ENCODE results near the gene UBE3D. TPM values are rescaled to one million over a fixed set of nuclear protein-coding genes. Genes with fewer than 3 reads are reported as not detected.
"Not testable (repeated sequence)": the region's sequence is repeated elsewhere in the genome, so short reads cannot be mapped to it uniquely, and the experiment has no call there.

The UBE3D gene
- total RNA-seq, 2 experiments from 2014 or later = 6.7 to 7.6 TPM

DNA sequence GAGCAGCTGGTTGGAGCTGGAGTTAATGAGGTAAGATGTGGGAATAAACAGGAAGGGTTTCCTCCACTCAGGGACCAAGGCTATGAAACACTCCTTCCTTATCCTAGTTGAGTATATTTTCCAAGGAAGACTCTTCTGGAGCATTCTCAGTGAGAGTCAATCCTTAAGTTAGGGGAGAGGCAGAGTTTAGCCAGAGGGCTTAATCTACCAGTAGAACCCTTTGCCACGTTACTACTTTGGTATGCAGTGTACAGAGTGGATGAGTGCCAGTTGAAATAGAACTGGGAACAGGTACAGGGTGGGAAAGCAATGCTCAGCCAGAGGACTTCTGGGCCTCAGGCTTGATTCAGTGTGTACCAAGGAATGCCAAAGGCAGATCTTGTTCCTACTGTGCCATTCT, 114.3 kb downstream of the UBE3D start:
- intact Hi-C loops (cut with micrococcal nuclease) = no loop called here
- Mint-ChIP-seq H3K27ac (no peak overlapping the region), H3K36me3 (ENCODE audit: low read depth) (peaks cover 54% of the 10 kb centered on the region), H3K4me1 (ENCODE audit: low read depth) (peaks cover 5% of the 10 kb centered on the region), H3K27me3 (no peaks in the 10 kb centered on the region), H3K4me3 (no peak overlapping the region), H3K9me3 (peaks cover 8% of the 10 kb centered on the region)
- ChIA-PET CTCF (no interaction called here), POLR2A (no interaction called here)
- ATAC-seq (no peak), DNase-seq (no peak)
- TF ChIP-seq, protein P1, sequence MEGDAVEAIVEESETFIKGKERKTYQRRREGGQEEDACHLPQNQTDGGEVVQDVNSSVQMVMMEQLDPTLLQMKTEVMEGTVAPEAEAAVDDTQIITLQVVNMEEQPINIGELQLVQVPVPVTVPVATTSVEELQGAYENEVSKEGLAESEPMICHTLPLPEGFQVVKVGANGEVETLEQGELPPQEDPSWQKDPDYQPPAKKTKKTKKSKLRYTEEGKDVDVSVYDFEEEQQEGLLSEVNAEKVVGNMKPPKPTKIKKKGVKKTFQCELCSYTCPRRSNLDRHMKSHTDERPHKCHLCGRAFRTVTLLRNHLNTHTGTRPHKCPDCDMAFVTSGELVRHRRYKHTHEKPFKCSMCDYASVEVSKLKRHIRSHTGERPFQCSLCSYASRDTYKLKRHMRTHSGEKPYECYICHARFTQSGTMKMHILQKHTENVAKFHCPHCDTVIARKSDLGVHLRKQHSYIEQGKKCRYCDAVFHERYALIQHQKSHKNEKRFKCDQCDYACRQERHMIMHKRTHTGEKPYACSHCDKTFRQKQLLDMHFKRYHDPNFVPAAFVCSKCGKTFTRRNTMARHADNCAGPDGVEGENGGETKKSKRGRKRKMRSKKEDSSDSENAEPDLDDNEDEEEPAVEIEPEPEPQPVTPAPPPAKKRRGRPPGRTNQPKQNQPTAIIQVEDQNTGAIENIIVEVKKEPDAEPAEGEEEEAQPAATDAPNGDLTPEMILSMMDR (IDR thresholded peaks at IDR 0.05) = no peak

DNA sequence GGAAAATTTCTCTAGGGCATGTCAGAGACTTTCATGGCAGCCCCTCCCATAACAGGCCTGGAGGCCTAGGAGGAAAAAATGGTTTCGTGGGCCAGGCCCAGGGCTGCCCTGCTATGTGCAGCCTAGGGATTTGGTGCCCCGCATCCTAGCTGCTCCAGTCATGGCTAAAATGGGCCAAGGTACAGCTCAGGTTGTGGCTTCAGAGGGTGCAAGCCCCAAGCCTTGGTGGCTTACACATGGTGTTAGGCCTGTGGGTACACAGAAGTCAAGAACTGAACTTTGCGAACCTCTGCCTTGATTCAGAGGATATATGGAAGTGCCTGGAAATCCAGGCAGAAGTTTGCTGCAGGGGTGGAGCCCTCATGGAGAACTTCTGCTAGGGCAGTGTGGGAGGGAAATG, 134.7 kb downstream of the UBE3D start:
- H3K27ac Mint-ChIP-seq; ATAC-seq; DNase-seq; CTCF ChIA-PET; POLR2A ChIA-PET; intact Hi-C loops (cut with micrococcal nuclease); H3K4me3 Mint-ChIP-seq; H3K4me1 Mint-ChIP-seq (ENCODE audit: low read depth); H3K27me3 Mint-ChIP-seq: not testable (repeated sequence)
- Mint-ChIP-seq H3K36me3 (ENCODE audit: low read depth) (peaks cover 64% of the 10 kb centered on the region), H3K9me3 (peaks cover 24% of the 10 kb centered on the region)

DNA sequence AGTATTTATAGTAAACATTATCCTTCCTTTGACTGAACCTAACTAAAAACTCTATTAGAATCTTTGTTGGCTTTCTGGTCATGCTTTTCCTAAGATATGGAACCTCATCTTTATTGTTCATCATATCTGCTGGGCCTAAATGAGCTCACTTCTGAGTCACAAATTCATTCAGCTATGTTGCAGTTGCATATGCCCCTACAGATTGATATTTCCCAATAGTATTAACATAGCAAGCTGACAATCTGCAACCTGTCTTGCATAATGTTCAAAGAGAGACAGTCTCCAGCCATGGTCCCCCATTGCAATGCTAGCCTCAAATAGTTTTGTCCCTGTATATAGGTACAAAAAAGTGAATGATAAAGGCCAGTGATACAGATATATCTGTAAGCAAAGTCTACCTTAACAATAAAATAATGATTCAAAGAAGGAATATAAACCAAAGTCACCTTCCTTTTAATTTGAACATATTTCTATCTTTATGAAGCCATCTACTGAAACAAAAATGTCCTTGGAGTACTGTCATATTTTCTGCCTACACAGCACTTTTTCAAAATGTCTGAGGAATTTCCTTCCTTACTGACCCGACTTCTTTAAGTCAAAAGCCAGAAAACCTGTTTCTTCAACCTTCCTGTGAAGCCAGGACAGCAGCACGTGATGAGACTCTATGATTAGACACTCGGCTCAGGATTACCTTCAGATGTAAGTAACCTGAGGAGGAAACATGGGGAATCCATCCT, 140.7 kb downstream of the UBE3D start:
- peaks cover 25% of the 10 kb centered on the region for H3K36me3 Mint-ChIP-seq (ENCODE audit: low read depth)
- ChIA-PET POLR2A (no interaction called here), CTCF (interaction anchor here (1.0 kb wide), 1 partner anchor 655 kb away, joined by 3 read pairs; no protein-coding TSS in a partner anchor)
- intact Hi-C loops (cut with micrococcal nuclease) = no loop called here
- peaks cover 3% of the 10 kb centered on the region for H3K9me3 Mint-ChIP-seq
- no peak overlapping the region for H3K27ac Mint-ChIP-seq
- TF ChIP-seq, protein P1 (IDR thresholded peaks at IDR 0.05) = no peak
- no peak overlapping the region for H3K4me3 Mint-ChIP-seq
- no peaks in the 10 kb centered on the region for H3K4me1 Mint-ChIP-seq (ENCODE audit: low read depth)
- DNase-seq = no peak
- ATAC-seq = no peak
- H3K27me3 Mint-ChIP-seq = no peaks in the 10 kb centered on the region

DNA sequence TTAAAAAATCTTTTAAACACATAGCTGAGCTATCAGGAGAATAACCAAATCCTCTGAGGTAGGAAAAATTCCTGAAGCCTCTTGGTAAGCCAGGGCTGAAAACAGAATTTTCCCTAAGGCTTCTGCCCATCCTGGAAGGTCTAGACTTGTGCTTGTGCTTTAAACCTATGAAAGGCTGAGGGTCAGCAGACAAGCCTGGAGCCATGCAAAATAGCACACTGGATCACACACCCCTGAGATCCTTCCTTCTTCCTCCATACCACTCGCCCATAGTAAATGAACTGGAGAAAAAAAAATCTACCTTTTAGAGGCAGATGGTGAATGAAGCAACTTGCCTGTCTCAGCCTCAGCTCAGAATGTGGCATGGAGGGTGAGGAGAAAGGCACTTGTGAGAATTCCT, 144.4 kb downstream of the UBE3D start:
- H3K27ac Mint-ChIP-seq = no peak overlapping the region
- TF ChIP-seq, protein P1 (IDR thresholded peaks at IDR 0.05) = no peak
- intact Hi-C loops (cut with micrococcal nuclease) = no loop called here
- no peaks in the 10 kb centered on the region for H3K27me3 Mint-ChIP-seq
- peaks cover 9% of the 10 kb centered on the region for H3K9me3 Mint-ChIP-seq
- peaks cover 28% of the 10 kb centered on the region for H3K36me3 Mint-ChIP-seq (ENCODE audit: low read depth)
- no peak overlapping the region for H3K4me3 Mint-ChIP-seq
- ChIA-PET POLR2A (no interaction called here), CTCF (no interaction called here)
- DNase-seq = no peak
- H3K4me1 Mint-ChIP-seq (ENCODE audit: low read depth) = no peaks in the 10 kb centered on the region
- no peak for ATAC-seq

DNA sequence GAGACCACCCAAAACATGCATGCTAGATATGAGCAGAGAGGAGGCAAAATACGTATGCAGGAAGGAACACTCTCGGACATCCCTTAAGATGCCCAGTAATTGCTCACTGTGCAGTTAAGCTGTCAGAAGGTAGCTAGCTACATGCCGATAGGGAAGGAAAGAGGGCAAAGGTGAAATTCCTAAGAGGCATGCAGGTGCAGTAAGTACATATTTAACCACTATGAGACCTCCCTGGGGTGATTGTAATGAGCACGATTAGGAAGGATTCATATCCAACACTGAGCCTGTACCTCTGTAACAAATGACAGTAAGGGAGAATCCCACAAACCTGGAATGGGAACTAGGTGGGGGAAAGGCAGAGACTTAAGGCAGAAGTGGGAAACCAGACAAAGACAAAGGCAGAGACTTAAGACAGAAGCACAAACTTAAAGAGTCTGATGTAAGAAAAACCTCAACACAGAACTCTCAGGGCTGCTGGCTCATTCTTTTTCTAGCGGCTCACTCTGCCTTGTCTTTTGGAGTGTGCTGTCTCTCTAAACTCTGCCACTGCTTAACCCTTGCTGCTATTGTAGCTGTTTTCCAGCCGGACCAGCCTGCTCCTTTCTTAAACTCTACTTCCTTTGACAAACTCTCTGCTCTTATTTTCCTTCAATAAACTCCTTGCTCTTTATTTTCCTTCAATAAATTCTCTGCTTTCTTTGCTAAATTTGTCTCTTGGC, 148.1 kb downstream of the UBE3D start:
- ChIA-PET CTCF (interaction anchor here (1.2 kb wide), 1 partner anchor 149 kb away, joined by 3 read pairs; no protein-coding TSS in a partner anchor), POLR2A (no interaction called here)
- TF ChIP-seq, protein P1 (IDR thresholded peaks at IDR 0.05) = no peak
- no peak for ATAC-seq
- Mint-ChIP-seq H3K27ac (no peak overlapping the region), H3K36me3 (ENCODE audit: low read depth) (peaks cover 23% of the 10 kb centered on the region), H3K4me1 (ENCODE audit: low read depth) (no peaks in the 10 kb centered on the region), H3K27me3 (no peaks in the 10 kb centered on the region), H3K9me3 (peaks cover 7% of the 10 kb centered on the region), H3K4me3 (no peak overlapping the region)
- intact Hi-C loops (cut with micrococcal nuclease) = no loop called here
- DNase-seq = no peak
